ENCODE measurements around the gene CHN2. TPM values are rescaled to one million over a fixed set of nuclear protein-coding genes. Genes with fewer than 3 reads are reported as not detected.

CHN2 gene
- total RNA-seq, 1 experiment from 2014 or later = 2.1 TPM

- no TSS peak for BruUV-seq (replicated peaks)
- no peak for DNase-seq (ENCODE audit: low read depth, low spot score)
- Histone ChIP-seq H3K4me3 (replicated peaks in 1 of 2; ENCODE audit: low read depth in 1 of 2, low read length in 2 of 2) (no peak overlapping the region), H3K4me1 (ENCODE audit: control insufficient read depth in 1 of 2, insufficient read depth in 2 of 2, low read length in 2 of 2) (peaks cover 10% of the 10 kb centered on the region in 2 experiments; a peak in 3 of 4 replicates), H3K9me3 (ENCODE audit: control insufficient read depth in 1 of 2, insufficient read depth in 1 of 2, low read depth in 1 of 2, low read length in 2 of 2) (no peaks in the 10 kb centered on the region), H3K9me2 (ENCODE audit: insufficient read depth) (no peaks in the 10 kb centered on the region), H3K9ac (ENCODE audit: low read length) (no peak overlapping the region), H3K4me2 (ENCODE audit: low read length) (no peak overlapping the region), H2AFZ (ENCODE audit: low read depth, low read length, poor library complexity, severe bottlenecking) (no peak overlapping the region), H3K27me3 (ENCODE audit: insufficient read depth, low read length) (no peaks in the 10 kb centered on the region), H3K79me2 (ENCODE audit: insufficient read depth, low read length) (no peaks in the 10 kb centered on the region), H4K20me1 (ENCODE audit: insufficient read depth) (no peaks in the 10 kb centered on the region), H3K36me3 (ENCODE audit: control insufficient read depth in 1 of 2, insufficient read depth in 2 of 2, low read length in 2 of 2) (no peaks in the 10 kb centered on the region), H3K27ac (ENCODE audit: low read depth, low read length) (no peak overlapping the region)
- no peak for ATAC-seq
- ChIA-PET RAD21 (ENCODE audit: low non-redundant PET in 1 of 2, low total read pairs in 2 of 2, uncharacterized antibody in 2 of 2, unreplicated experiment in 2 of 2) (no interaction called here), CTCF (no interaction called here), POLR2A (no interaction called here)
- intact Hi-C loops (cut with micrococcal nuclease) = no loop called here
- TF ChIP-seq FOSL1 (IDR thresholded peaks at IDR 0.05; ENCODE audit: low read depth) (no peak), ELF1 (IDR thresholded peaks at IDR 0.05; ENCODE audit: borderline replicate concordance, low read depth) (no peak), EZH2phosphoT487 (IDR thresholded peaks at IDR 0.05; ENCODE audit: borderline replicate concordance) (no peak), SIN3A (IDR thresholded peaks at IDR 0.05; ENCODE audit: low read depth) (no peak), EZH2 (IDR thresholded peaks at IDR 0.05) (no peak), CEBPB (IDR thresholded peaks at IDR 0.05; ENCODE audit: low read depth) (no peak), CTCF (IDR thresholded peaks at IDR 0.05 in 2 of 3, conservative IDR thresholded peaks at IDR 0.05 in 1 of 3; ENCODE audit: borderline replicate concordance in 1 of 3, insufficient read depth in 1 of 3, low read depth in 2 of 3, low read length in 2 of 3) (no peak), CBX3 (IDR thresholded peaks at IDR 0.05; ENCODE audit: low read depth) (no peak), SP1 (IDR thresholded peaks at IDR 0.05; ENCODE audit: low read depth) (no peak), MAX (IDR thresholded peaks at IDR 0.05) (no peak), REST (IDR thresholded peaks at IDR 0.05; ENCODE audit: low read depth) (no peak), ZFX (IDR thresholded peaks at IDR 0.05) (no peak), POLR2AphosphoS5 (IDR thresholded peaks at IDR 0.05; ENCODE audit: low read depth, low read length) (no peak), JUND (IDR thresholded peaks at IDR 0.05) (no peak)
- TF ChIP-seq, protein P1, sequence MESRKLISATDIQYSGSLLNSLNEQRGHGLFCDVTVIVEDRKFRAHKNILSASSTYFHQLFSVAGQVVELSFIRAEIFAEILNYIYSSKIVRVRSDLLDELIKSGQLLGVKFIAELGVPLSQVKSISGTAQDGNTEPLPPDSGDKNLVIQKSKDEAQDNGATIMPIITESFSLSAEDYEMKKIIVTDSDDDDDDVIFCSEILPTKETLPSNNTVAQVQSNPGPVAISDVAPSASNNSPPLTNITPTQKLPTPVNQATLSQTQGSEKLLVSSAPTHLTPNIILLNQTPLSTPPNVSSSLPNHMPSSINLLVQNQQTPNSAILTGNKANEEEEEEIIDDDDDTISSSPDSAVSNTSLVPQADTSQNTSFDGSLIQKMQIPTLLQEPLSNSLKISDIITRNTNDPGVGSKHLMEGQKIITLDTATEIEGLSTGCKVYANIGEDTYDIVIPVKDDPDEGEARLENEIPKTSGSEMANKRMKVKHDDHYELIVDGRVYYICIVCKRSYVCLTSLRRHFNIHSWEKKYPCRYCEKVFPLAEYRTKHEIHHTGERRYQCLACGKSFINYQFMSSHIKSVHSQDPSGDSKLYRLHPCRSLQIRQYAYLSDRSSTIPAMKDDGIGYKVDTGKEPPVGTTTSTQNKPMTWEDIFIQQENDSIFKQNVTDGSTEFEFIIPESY (IDR thresholded peaks at IDR 0.05; ENCODE audit: extremely low read depth, insufficient replicate concordance, low read length) = no peak
Measured at GRCh38 chr7:29445736-29446135, 251.2 kb downstream of the CHN2 start.

All from HCT116 (cell line).